GM21619 (cell line): ENCODE data around the gene P4HB.

Experiments used
- ATAC-seq: cut with Tn5 transposase; IDR thresholded peaks from one replicate; pipeline ENCODE4 v1.9.1; 2021; ENCODE audit not compliant: unreplicated experiment

The P4HB gene

GRCh38 chr17:81833160-81833920 is 27.0 kb downstream of the P4HB start, which contains the start of gene MCRIP1:
TSS of gene MCRIP1 (minus strand) at chr17:81833291. CDS start at chr17:81824506, 8,785 bp downstream.
- peak; percentile 9 for ATAC-seq

DNA sequence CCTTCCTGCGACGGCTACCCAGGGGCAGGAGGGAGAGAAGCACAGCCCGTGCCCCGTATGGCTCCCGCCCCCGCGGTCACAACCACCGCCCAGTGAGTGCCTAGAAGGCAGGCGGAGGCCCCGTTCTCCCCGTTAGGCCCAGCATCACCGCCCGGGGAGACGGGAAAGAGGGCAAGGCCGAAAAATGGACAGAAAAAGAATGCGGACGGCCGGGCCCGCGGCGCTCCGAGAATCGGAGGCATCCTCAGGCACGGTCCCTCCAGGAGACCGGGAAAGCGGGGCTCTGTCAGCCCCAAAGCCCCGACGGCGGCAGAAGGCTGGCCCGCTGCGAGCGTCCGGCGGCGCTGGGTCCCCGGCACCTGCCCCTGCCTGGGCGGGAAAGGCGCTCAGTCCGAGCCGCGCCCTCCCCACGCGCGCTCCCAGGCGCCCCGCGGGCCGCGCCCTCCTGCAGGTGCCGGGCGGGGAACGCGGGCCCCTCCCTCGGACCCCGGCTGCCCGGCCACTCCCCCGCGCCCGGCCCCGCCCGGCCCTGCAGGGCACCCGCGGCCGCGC is 27.7 kb downstream of the P4HB start:
- peak; percentile 62 for ATAC-seq

- no peak for ATAC-seq
Measured at GRCh38 chr17:81831957-81832607, 28.3 kb downstream of the P4HB start.

DNA sequence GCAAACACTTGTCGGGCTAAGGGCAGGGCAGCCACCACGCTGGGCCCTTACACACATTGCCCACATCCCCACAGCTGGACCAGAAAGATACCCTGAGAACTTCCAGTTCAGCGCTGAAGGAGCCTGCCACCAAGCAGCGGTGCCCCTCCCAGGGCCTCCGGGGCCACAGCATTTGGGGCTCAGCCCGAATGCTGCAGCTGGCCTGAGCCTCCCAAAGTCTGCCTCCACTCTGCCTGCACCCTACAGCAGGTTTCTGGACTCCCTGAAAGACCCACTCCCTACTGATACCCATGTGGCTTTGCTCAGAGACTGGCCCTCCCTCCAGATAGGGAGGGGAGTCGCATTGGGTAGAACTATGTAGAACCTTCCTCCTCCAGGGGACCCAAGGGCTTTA is 28.8 kb downstream of the P4HB start:
- no peak for ATAC-seq

DNA sequence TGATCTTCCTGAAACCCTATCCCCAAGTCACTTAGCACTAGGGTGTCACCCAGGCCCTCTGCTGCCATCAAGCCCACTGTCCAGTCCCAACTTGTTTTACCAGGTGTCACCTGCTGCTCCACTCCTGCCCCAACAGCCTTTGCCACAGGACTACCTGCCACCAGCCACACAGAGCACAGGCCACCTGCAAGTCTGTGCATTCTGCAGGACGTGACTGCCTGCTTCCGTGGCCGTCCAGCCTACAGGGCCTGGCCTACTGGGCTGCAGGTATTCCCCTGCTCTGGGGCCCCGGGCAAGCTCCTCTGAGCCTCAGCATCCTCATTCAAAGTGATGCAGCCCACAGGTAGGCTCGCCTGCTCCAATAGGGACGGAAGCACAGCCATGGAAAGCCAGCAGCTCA is 30.5 kb downstream of the P4HB start:
- no peak for ATAC-seq

GRCh38 chr17:81828656-81829055 is 31.7 kb downstream of the P4HB start:
- no peak for ATAC-seq

DNA sequence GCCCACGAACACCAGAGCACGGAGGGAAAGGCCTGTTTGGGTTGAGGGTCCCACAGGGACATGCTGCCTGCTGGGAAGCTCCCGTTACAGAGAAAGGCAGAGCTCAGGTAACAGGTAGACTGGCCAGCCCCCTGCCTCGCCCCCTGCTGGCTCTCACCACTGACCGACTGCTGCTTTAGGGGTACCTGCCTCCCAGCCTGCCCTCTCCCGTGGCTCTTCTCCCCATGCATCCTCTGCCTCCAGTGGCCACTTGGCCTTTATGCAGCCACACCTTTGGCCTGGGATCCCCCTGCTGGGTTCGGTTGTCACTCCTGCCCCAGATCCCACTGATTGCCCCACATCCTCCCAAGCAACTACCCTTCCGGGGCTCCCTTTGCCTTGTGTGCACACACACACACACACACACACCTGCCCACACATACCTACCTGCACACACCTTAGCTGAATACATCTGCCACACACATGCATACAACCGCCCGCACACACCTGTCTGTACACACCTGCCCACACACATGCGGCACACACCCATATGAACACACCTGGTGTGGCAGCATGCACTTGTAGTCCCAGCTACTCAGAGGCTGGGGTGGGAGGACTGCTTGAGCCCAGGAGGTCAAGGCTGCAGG is 34.4 kb downstream of the P4HB start:
- no peak for ATAC-seq

GRCh38 chr17:81824595-81824994 is 35.7 kb downstream of the P4HB start:
- ATAC-seq, result no peak

DNA sequence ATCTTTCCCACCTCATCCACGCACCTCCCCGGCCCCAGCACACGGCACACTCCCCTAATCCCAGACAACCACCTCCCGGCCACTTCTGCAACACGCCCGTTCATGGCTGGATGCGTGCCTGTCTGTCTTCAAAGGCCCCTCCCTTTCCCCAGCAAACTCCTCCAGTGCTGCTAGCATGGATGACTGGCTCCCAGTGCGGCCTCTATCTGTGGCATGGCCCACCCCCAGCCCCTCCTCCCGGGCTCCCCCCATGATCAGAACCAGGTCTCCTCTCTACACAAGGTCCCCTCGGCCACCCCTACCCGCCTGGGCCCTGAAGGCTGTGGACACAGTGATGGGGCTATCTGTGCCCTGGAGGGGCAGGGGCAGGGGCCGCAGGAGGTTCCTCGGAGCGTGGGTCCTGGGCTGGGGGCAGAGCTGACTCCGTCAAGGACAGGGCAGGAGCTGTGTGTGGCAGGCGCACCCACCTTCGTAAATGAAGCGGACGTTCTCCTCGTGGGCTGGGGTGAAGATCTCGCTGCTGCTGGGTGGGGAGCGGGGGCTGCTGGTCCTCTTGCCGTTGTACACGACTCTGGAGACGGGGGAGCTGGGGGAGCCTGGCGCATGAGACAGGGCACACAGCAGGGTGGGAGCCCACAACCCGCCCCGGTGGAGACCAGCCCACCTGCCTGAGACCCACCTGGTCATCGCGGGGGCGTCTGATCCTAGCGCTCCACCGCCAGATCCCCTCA is 36.4 kb downstream of the P4HB start:
- no peak for ATAC-seq

- ATAC-seq, result no peak
Measured at GRCh38 chr17:81822996-81823819, 37.1 kb downstream of the P4HB start.

DNA sequence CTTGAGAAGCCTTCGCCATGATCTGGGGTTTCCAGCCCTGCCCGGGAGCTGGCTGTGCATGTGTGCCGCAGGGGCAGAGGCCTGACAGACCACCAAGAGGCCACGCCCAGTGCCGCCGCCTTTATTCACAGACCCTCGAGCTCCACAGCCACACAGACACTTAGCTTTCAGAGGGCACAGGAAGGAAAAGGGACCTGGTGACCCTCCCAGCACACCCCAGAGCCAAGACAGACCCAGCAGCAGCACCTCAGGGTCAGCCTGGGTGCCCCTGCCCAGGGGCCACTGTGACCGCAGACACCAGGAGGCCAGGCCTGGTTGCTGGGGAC is 38.1 kb downstream of the P4HB start:
- ATAC-seq, result no peak

DNA sequence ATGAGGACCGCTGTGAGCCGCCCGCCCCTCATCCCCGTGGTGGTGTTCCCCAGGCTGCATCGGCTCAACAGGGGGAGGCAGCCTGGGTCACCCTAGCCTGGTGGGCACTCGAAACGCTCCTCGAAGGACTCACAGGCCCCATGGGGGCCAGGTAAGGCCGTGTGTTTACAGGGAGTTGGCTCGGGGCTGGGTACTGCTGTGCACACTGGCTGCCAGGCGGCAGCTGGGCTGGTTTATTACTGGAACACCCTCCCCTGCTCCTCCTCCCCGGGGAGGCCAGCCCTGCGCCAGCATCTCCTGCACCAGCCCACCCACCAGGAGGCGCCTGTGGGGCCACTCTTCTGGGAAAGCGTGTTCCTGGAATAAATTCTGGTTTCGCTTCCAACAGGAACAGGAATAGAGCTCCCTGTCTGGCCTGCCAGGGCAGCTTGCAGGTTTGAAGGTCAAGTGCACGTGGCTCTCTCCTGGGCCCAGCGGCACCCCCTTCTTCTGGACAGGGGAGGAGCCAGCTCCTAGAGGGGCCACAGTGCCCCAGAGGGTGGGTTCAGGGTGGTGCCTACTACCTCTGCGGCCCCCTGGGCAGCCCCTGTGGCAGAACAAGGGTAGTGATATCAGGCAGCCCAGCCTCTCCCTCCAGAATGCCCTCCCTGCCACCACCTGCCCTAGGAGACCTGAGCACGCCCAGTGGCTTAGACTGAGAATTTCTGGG is 38.6 kb downstream of the P4HB start:
- ATAC-seq, result no peak

DNA sequence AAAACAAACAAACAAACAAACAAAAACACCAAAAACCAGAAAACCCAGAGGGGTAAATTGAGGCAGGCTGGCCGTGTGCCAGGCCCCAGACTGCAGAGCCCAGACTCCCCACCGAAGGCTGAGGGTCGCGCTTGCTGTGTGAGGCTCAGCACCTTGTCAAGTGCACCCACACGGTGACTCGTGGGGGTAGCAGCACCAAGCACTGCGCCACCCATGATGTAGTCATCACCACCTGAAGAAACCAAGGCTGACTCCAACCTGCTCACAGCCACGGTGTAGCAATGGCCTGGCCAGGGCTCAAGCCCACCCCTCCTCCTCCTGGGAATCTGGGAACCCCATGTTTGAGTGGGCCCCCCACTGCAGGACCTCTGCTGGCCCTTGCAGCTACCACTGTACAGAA is 39.2 kb downstream of the P4HB start:
- ATAC-seq, result no peak

- no peak for ATAC-seq
Measured at GRCh38 chr17:81819708-81820107, 40.6 kb downstream of the P4HB start.

GRCh38 chr17:81817758-81818147 is 42.6 kb downstream of the P4HB start:
- no peak for ATAC-seq

DNA sequence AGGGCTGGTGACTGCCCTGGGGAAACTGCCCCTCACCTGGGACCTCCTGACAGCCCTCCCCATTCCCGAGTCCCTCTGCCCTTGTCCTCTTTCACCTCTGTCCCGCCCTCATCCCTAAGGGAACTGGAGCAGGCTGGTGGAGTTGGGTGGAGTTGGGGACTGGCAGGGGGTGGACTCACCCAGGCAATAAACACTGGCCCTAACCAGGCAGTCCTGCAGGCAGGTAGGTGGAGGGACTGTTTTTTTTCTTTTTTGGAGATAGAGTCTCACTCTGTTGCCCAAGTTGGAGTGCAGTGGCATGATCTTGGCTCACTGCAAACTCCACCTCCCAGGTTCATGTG is 44.7 kb downstream of the P4HB start:
- ATAC-seq, result no peak

DNA sequence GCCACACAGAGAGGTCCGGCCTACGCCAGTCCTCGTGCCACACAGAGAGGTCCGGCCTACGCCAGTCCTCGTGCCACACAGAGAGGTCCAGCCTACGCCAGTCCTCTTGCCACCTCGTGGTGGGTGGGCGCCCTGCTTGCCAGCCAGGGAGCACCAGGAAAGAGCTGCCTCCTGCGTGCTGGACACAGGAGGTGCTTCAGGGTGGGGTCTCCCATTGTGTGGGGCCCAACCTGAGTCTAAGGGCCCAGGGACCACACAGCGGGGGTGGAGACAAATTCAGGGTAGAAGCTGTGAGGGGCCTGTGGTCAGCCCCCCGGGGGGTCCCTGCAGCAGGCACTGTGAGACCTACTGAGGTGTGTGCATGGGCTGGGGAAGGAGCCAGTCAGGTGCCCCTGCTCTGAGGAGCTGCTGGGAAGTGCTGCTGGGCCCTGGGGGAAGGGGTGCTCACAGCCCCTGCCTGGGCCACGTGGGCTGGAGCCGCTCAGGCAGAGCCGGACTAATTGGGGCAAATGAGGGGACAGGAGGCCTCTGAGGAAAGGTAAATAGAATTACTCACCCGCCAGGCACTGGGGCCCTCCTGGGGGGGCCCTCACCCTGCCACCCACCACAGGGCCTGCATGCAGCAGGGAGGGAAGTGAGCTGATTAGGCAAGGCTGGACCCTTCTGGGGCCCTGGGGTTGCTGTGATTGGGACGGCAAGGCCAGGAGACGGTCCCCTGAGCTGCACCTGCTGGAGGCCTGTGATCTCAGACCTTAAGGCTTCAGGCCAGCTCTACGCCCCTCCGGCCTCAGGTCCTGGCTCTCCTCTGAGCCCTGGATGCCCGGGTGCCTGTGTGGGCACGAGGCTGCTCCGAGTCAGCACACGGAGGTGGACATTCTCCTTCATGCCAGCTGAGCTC is 45.3 kb downstream of the P4HB start:
- ATAC-seq, result no peak

GRCh38 chr17:81813861-81814683 is 46.3 kb downstream of the P4HB start:
- no peak for ATAC-seq
